NCI-H345 (cell line): ENCODE data around the gene F8.
A peak's percentile ranks its signal among the peaks of the same experiment; 100 is the strongest.
"Not testable (repeated sequence)": the region's sequence is repeated elsewhere in the genome, so short reads cannot be mapped to it uniquely, and the experiment has no call there.

Experiments used
- DNase-seq: peaks from one replicate; lab custom pipeline; 2025; lab: John Stamatoyannopoulos, UW

The F8 gene

DNA sequence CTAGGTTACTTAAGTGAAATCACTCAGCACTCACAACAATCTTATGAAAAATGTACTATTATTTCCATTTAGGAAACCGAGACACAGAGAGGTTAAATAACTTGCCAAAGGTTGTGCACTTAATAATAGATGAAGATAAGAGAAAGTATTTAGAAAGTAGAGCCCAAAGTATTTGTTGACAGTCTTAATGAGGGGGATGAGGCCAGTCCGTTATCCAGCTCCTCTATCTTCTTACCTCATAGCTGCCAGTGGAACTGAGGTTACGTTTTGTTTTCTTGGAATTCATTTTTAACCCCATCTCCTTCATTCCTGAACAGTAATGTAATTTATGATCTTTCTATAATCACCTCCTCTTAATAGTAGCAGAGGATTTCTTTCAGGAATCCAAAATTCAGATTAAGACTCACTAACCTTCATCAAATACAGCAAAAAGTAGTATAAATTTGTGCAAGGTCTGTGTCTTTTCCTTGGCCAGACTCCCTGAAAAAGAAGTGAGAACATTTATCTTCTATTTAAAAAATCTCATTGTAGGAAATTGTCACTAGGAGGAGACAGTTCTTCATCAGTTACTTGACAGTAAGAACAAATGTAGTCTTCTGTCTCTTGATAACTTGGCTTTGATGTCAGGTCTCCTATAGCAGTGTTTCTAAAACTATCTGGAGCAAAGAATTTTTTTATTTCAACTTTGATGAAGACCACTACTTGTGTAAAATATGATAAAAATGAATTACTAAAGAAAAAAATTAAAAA, 35.5 kb downstream of the F8 start:
- no peak for DNase-seq

GRCh38 chrX:154981116-154981411, 41.5 kb downstream of the F8 start:
- DNase-seq: no peak

DNA sequence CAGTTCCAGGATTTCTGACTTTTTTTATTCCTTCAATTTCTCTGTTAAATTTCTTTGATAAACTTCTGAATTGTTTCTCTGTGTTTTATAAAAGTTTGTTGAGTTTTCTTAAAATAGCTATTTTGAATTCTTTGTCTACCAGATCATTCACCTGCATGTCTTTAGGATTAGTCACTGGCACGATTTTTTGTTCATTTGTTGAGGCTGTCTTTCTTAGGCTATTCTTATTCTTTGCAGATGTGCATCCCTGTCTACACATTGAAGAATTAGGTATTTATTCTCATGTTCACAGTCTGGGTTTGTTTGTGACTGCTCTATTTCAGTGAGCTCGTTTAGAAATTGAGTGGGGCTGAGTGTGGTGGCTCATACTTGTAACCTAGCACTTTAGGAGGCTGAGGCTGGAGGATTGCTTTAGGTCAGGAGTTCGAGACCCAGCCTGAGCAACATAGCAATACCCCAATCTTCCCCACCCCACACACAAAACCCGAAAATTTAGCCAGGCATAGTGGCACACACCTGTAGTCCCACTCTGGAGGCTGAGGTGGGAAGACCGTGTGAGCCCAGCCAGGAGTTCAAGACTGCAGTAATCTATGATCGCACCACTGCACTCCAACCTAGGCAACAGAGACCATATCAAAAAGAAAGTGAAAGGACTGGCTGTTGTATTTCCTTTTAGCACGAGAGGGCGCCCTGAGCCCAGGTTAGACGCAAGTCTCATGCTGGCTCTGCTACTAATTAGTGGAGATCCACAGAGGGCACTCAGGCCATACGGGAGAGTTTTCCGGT, 42.0 kb downstream of the F8 start:
- peak; percentile 79 for DNase-seq

GRCh38 chrX:154979629-154980028, 42.9 kb downstream of the F8 start:
- no peak for DNase-seq

GRCh38 chrX:154968353-154968752, 54.2 kb downstream of the F8 start:
- DNase-seq: no peak

DNA sequence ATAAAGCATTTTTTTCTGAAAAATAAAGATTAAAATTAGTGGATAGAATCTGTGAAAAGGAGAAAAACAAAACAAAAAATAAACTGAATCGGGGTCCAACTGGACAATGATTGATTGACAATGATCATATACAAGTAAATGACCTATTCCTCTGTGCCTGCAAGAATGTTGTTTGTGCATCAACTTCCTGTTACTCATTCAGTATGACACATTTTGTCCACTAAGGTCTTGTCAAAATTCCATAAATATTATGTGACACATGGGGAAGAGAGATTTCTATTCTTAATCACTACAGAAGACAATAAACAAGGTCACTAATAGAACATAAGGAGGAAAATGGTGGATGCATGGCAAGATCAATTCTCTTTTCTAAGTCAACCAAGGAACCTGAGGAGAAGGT, 54.9 kb downstream of the F8 start:
- no peak for DNase-seq

- no peak for DNase-seq
These were observed 60.6 kb downstream of the F8 start for GRCh38 chrX:154961947-154962346.

- not testable (repeated sequence) for DNase-seq
These were observed 66.7 kb downstream of the F8 start for GRCh38 chrX:154955799-154956198.

- not testable (repeated sequence) for DNase-seq
These were observed 83.3 kb downstream of the F8 start for GRCh38 chrX:154939265-154939664.

GRCh38 chrX:154924771-154925170, 97.8 kb downstream of the F8 start:
- not testable (repeated sequence) for DNase-seq

DNA sequence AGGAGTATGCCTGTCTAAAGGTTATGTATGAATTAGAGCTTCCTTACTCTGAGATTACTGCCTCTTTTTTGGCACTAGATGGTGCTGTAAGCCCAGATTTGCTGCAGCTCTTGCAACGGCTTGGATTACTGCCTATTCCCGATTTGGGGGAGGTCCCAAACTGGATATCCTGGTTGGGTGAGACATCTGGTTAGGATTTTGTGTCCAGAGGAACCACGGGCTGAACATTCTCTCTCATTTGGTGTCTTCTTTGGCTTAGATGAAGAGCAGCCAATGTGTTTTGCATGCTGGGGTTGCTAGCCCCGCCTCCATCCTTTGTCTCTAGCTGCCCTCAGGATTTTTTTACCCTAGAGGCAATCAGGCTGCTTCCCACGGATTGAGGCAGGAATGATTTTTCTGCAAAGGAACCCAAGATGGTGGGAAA, 104.5 kb downstream of the F8 start:
- DNase-seq: peak; percentile 78

DNA sequence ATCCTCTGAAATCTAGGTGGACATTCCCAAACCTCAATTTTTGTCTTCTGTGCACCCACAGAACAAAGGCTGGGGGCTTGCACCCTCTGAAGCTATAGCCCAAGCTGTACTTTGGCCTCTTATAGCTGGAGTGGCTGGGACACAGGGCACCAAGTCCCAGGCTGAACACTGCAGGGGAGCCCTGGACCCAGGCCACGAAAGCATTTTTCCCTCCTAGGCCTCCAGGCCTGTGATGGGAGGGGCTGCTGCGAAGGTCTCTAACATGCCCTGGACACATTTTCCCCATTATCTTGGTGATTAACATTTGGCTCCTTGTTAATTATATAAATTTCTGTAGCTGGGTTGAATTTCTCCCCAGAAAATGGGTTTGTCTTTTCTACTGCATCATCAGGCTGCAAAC, 108.5 kb downstream of the F8 start:
- no peak for DNase-seq

DNA sequence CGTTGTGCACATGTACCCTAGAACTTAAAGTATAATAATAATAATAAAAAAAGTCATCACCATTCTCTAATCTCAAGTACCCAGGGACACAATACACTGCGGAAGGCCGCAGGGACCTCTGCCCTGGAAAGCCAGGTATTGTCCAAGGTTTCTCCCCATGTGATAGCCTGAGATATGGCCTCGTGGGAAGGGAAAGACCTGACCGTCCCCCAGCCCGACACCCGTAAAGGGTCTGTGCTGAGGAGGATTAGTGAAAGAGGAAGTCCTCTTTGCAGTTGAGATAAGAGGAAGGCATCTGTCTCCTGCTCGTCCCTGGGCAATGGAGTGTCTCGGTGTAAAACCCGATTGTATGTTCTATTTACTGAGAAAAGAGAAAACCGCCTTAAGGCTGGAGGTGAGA, 112.0 kb downstream of the F8 start:
- DNase-seq: not testable (repeated sequence)

GRCh38 chrX:154910048-154910447, 112.5 kb downstream of the F8 start:
- not testable (repeated sequence) for DNase-seq

- no peak for DNase-seq
These were observed 113.7 kb downstream of the F8 start for GRCh38 chrX:154908821-154909220.

- DNase-seq: no peak
These were observed 120.1 kb downstream of the F8 start for GRCh38 chrX:154902408-154902807.

- no peak for DNase-seq
These were observed 122.2 kb downstream of the F8 start for GRCh38 chrX:154900323-154900722.

- DNase-seq: no peak
These were observed 130.2 kb downstream of the F8 start for GRCh38 chrX:154892296-154892695.

- peak; percentile 1 for DNase-seq
These were observed 131.4 kb downstream of the F8 start for GRCh38 chrX:154890990-154891639.

DNA sequence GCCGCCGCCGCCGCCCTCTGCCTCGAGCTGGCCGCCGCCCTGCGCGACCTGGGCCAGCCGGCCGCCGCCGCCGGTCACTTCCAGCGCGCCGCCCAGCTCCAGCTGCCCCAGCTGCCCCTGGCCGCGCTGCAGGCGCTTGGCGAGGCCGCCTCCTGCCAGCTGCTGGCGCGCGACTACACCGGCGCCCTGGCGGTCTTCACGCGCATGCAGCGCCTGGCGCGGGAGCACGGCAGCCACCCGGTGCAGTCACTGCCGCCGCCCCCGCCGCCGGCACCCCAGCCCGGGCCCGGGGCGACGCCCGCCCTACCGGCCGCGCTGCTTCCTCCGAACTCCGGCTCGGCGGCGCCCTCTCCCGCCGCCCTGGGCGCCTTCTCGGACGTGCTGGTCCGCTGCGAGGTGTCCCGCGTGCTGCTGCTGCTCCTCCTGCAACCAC, 135.7 kb downstream of the F8 start:
- DNase-seq: not testable (repeated sequence)

- not testable (repeated sequence) for DNase-seq
These were observed 136.3 kb downstream of the F8 start, which contains the start of gene F8A1 for GRCh38 chrX:154886069-154886788. TSS of gene F8A1 (plus strand) at chrX:154886355. CDS start at chrX:154886375, 20 bp downstream.

DNA sequence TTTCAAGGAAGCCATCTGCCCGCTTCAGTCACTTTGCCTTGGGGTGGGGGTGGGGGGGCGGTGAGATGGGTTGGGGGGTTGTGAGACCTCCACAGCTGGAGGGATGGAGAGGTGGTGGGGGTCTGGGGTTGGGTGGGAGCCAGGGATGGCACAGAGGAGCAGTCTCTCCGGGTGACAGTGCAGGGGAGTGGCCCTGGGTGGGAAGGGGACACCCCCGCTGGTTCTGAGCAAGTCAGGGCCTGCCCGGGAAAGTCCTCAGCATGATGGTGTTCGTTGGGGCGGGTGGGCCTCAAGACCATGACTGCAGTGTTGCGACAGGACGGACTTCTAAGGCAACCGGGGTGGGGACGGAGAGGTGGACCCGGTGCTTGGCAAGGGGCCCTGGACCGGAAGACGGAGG, 137.0 kb downstream of the F8 start:
- DNase-seq: not testable (repeated sequence)
